Measurements from ENCODE around the gene DHRS11. TPM values are rescaled to one million over a fixed set of nuclear protein-coding genes. Genes with fewer than 3 reads are reported as not detected.

The DHRS11 gene
- total RNA-seq, 2 donors from 2014 or later, result 147 to 191 TPM

DNA sequence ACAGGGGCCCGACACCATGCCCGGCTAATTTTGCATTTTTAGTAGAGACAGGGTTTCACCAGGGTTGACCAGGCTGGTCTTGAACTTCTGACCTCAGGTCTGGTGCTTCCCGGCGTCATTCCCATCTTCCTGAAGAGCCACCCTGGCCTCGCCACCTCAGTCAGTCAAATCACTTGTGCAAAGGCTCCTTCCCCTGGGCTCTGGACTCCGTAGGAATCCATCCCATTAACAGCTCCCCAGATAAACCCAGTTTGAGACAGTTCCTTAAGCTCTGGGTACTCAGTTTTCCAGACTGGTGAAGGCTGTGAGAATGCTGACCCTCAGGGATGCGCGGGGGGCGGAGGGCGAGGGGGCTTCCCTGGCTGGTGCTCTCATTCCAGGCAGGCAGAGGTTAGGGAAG lies 49.2 kb downstream of the DHRS11 start:
- no peak overlapping the region for H3K9ac ChIP-seq (ENCODE audit: low read depth in 2 of 2, low read length in 2 of 2)
- H3K36me3 ChIP-seq, result no peaks in the 10 kb centered on the region
- DNase-seq, result no peak
- no peak overlapping the region for H3K27ac ChIP-seq
- no peak for TF ChIP-seq CTCF (IDR thresholded peaks at IDR 0.05)
- intact Hi-C loops (cut with DNase I), result no loop called here
- peaks cover 6% of the 10 kb centered on the region for H3K4me1 ChIP-seq
- H3K27me3 ChIP-seq, result peaks cover 22% of the 10 kb centered on the region
- H3K9me3 ChIP-seq, result no peaks in the 10 kb centered on the region
- H3K4me3 ChIP-seq, result no peak overlapping the region

- intact Hi-C loops (cut with DNase I), result no loop called here
- Histone ChIP-seq H3K9ac (ENCODE audit: low read depth in 2 of 2, low read length in 2 of 2) (no peak overlapping the region), H3K27me3 (peaks cover 22% of the 10 kb centered on the region), H3K9me3 (no peaks in the 10 kb centered on the region), H3K36me3 (no peaks in the 10 kb centered on the region), H3K4me3 (peak overlapping the region; percentile 5), H3K4me1 (peaks cover 6% of the 10 kb centered on the region), H3K27ac (no peak overlapping the region)
- DNase-seq, result no peak
- TF ChIP-seq CTCF (IDR thresholded peaks at IDR 0.05), result no peak
Measured at GRCh38 chr17:36641331-36641876, 49.7 kb downstream of the DHRS11 start.

- Histone ChIP-seq H3K9ac (ENCODE audit: low read depth in 2 of 2, low read length in 2 of 2) (no peak overlapping the region), H3K9me3 (no peaks in the 10 kb centered on the region), H3K4me3 (peak overlapping the region; percentile 5), H3K36me3 (no peaks in the 10 kb centered on the region), H3K27me3 (peaks cover 22% of the 10 kb centered on the region), H3K4me1 (peaks cover 6% of the 10 kb centered on the region), H3K27ac (no peak overlapping the region)
- intact Hi-C loops (cut with DNase I), result no loop called here
- DNase-seq, result peak; percentile 42
- no peak for TF ChIP-seq CTCF (IDR thresholded peaks at IDR 0.05)
Measured at GRCh38 chr17:36641877-36642845, 50.5 kb downstream of the DHRS11 start.

- H3K27me3 ChIP-seq, result peaks cover 22% of the 10 kb centered on the region
- no peak overlapping the region for H3K4me3 ChIP-seq
- no peak overlapping the region for H3K9ac ChIP-seq (ENCODE audit: low read depth in 2 of 2, low read length in 2 of 2)
- no peak for TF ChIP-seq CTCF (IDR thresholded peaks at IDR 0.05)
- DNase-seq, result no peak
- no peak overlapping the region for H3K27ac ChIP-seq
- peaks cover 6% of the 10 kb centered on the region for H3K4me1 ChIP-seq
- intact Hi-C loops (cut with DNase I), result no loop called here
- H3K9me3 ChIP-seq, result no peaks in the 10 kb centered on the region
- no peaks in the 10 kb centered on the region for H3K36me3 ChIP-seq
Measured at GRCh38 chr17:36643086-36643685, 51.5 kb downstream of the DHRS11 start.

DNA sequence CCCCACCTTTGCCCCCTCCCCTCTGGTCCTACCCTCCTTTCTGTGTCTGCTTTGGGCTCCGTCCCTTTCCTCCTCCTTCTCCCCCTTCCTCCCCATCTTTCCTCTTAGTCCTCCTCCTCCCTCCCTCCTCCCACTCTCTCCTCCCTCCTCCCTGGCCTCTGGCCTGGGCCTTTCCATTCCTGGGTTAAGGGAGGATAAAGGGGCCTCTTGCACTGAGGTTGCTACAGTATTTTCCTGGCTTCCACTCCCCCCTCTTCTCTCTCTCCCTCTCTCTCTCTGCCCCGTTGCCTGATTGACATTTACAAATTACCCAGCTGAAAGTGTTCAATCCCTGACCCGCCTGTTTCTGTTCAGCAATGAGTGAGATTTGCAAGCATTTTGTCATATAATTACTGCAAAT lies 53.7 kb downstream of the DHRS11 start:
- no peaks in the 10 kb centered on the region for H3K36me3 ChIP-seq
- no peak for TF ChIP-seq CTCF (IDR thresholded peaks at IDR 0.05)
- H3K4me1 ChIP-seq, result peaks cover 6% of the 10 kb centered on the region
- no peaks in the 10 kb centered on the region for H3K9me3 ChIP-seq
- intact Hi-C loops (cut with DNase I), result no loop called here
- H3K27ac ChIP-seq, result no peak overlapping the region
- DNase-seq, result no peak
- no peak overlapping the region for H3K9ac ChIP-seq (ENCODE audit: low read depth in 2 of 2, low read length in 2 of 2)
- peaks cover 20% of the 10 kb centered on the region for H3K27me3 ChIP-seq
- H3K4me3 ChIP-seq, result no peak overlapping the region
